Measurements from ENCODE around the gene MTRR.

The MTRR gene

DNA sequence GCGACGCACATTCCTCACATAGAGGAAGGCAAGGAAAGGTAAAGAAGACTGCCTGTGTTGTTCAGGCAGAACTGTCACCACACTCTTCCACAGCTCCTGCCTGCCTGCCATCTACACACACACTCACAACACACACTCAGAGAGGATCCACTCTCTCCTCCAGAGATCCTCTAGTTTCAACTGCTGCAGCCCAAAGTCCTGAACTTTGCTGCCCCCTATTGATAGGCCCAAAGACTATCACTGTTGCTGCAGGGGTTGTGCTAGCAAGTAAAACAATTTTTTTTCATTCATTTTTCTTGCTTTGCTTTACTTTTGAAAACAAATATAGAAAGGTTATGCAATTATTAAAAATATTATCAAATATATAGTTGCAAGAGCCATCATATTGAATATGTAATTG lies 12.1 kb upstream of the MTRR start:
- peak in 31 of 56 donors; percentile 9 to 57 (median 29) for DNase-seq

DNA sequence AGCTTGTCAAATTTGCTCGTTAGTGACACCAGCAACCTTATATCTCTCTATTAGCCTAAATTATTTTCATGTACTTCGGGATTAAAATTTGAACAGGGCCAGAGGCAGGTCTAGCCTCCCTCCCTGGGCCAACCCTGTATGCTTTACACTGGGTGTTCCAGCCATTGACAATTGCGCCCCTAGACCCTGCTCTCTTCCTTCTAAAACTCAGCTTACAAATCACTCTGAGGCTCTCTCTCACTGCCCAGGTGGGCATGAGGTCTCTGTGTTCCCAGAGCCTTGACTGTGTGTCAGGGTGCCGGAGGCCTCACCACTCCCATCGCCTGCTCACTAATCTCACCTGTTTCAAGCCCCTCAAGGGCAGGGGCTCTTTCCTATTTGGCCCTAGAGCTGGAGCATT lies 11.6 kb upstream of the MTRR start:
- DNase-seq, result no peak

DNA sequence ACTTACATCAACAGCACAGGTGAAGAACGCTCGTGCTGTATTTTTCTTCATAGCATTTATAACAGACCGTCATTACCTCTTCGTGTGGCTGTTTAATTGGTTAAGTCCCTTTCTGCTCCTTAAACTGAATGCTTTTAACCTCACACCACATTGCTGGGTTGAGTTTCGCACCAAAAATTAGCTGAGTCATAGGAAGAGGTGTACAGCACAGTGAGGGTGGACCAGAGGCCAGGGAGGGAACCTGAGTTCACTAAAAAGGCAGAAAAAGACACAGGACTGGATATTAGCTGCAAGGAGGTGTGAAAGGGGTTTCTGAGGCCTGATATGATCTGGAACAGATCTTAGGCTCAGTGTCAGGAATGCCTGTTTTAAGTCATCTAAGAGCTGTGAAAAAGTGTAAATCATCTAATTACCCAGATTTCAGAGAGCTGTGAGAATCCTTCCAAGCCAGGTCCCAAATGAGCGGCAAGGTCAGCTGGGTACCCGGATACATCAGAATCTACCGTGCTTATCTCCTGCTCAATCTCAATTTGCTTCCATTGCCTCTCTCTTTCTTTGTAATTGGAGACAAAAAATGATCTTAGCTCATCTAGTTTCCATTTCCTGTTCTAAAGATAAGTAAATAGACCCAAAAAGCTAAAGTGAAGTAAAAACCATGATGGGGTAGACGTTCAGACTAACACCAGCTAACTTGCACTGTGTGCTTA lies 10.9 kb upstream of the MTRR start:
- DNase-seq, result no peak

DNA sequence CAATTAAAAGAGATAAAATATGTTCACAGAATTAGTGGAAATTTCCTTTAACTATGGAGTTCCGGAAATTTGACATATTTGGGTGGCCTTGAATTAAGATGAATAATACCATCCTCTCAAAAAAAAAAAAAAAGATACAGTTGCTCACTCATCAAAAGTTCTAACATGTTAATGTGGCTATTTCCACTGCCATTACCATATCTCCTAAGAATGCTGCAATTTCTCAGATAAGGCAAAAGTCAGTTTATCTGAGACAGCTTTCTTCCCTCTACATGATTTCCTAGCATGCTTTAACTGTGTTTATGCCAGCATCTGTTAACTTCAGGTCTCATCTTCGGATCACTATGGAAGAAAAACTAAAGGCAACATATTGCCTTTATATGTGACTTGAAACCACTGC lies 2.8 kb upstream of the MTRR start:
- DNase-seq, result no peak

DNA sequence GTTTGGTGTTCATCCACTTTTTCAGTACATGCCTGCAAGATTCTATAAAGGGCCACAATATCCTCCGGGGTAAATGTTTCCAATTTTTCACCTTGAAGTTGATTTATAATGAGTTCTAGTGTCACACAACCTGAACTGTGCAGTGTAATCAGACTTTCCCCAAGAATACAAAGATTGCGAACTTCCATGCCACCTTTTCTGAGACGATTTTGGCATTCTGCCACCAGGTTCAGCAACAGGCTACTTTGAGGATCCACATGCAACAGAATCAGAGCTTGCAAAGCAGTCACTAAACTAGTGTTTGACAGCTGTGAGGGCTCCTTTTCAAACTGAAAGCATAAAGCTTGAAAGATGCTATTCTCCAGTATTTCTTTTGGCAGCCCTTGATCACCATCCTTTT lies 1.7 kb upstream of the MTRR start:
- no peak for DNase-seq

DNA sequence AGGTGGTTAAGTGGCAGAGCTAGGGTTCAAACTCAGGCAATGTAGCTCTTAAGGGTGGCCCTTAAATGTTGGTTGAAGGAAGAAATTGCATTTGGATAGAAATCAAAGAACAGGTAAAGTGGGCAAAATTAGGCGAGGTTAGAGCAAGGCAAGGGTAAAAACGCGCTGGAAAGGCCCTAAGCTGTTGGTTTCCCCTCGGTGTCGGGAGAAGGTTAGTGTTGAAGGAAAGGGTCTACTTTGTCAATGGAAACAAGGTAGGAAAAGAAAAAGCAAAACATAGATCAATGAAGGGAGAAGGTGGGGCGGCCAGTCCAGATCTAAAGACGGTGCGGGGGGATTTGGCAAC lies 548 bp upstream of the MTRR start:
- no peak for DNase-seq

DNA sequence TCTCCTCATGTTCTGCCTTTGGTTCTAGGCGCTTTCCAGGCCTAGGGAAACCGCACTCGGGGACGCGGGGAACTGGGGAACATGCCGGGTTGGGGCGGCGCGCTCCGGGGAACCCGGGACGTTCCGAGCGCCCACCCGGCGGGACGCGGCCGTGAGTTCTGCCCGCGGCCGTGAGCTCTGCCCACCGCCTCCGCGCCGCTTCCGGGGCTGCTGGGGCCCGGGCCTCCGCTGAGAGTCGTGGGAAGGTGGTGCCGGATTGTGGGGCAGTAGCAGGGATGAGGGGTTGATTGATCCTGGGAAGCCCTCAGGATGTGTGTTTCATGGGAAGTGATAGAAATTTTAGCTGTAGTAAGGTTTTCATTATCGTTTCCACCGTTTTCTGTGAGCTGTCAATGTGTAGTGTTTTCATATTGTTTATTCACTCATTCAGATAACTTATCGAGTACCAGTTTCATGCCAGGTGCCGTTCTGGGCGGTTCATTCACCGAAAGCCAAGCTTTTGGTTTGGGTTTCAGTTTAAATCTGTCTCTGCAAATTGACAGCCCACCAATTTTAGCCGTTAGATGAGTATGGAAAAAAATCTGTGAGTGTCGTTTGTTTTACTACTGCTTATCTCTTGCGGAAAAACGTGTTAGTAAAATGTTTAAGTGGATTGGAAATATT lies 657 bp downstream of the MTRR start:
- no peak for DNase-seq

DNA sequence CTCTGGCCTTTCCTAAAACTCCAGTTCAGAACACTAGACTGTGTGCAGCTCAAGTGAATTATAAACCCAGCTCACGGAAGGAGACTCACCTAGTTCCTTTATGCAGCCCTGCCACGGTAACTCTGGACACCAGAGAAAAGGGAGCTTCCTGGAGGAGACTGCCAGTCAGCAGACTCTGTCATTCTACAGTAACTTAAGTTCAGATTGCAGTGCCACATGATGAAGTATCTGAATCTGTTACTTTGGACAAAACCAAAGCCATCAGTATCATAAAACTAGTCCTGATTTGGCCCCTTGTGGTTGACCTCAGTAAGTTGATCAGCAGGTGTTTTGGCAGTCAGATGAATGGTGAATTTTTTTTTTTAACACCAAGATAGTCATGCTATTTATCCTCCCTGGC lies 2.7 kb downstream of the MTRR start:
- no peak for DNase-seq

DNA sequence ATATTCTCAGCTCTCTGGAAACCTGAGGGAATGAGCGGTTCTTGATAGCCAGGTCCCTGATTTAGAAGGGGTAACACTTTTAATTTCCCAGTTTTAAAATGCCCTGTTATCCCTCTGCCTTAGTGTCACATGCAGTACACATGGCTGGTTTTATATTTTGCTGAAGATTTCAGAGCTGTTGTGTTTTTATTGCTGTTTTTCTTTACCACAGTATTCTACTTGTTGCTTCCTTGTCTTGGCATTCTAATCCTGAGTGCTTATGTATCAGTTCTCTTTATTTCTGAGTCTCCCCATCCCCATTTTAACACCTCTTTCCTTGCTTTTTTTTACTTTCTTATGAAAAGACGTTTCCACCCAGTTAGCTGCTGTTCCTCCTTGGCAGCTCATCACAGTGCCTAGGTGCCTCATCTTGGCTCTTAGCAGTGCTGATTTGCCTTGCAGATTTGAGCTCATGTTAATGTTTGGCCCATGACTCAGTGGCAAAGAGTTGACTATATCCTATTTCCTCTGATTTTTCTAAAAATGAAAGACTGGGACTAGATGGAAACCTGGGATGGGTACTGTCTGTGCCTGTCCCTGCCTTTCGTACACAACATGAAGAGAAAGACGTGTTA lies 3.7 kb downstream of the MTRR start:
- peak in 6 of 56 donors; percentile 36 to 54 (median 42) for DNase-seq

DNA sequence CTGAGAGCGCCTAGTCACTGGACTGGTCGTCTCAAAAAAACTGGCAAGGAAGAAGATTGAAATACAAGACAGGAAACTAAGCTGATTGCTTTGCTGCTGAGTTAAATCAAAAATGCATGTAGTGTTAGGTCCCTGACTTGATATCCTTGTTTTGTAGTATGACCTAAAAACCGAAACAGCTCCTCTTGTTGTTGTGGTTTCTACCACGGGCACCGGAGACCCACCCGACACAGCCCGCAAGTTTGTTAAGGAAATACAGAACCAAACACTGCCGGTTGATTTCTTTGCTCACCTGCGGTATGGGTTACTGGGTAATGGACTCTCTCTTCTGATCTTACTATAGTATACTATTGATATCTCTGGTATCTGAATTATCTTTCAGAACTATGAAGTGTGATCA lies 4.3 kb downstream of the MTRR start:
- DNase-seq, result no peak

DNA sequence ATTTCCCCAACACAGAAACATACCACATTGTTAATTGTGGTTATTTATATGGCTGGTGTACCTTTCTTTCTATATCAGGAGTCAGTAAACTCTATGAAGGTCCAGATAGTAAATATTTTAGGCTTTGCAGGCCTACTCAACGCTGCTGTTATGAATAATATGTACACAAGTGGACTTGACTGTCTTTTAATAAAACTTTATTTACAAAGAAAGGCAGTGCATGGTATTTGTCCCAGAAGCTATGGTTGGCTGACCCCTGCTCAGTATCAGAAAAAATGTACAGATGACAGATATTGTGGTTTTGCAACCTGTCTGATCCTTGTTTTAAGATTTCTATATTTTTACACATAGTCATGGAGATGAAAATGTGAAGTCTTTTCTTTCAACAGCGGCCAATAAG lies 5.7 kb downstream of the MTRR start:
- DNase-seq, result no peak

DNA sequence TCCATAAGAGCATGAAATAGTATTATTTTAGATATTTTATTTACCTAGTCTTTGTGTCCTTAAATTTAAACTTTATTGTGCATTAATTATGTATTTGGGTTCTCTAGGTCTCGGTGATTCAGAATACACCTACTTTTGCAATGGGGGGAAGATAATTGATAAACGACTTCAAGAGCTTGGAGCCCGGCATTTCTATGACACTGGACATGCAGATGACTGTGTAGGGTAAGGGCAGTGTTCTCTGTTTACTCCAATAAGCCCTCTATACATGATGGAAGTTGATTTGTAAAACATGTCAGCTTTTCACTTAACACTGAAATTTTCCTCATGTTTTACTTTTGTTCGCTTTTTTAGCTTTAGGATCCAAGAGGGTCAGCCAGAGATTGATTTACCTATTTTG lies 6.2 kb downstream of the MTRR start:
- DNase-seq, result no peak

DNA sequence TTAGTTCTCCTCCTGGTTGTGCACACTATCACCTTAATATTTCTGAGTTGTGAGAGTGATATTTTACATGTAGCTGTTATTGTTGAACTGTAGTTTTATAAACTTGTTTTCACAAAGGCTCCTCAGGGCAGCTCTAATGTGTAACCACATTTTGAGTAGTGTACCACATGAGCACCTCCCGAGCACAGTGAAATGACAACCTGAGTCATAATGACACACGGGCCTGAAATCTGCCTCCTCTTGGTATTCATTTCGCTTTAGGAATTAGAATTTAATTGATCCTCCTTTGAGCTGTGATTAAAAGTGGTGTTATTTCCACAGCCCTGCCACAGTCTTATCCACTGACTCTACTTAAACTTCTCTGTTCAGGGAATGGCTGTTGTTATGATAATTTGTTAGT lies 7.9 kb downstream of the MTRR start:
- DNase-seq, result peak in 9 of 56 donors; percentile 14 to 48 (median 30)

DNA sequence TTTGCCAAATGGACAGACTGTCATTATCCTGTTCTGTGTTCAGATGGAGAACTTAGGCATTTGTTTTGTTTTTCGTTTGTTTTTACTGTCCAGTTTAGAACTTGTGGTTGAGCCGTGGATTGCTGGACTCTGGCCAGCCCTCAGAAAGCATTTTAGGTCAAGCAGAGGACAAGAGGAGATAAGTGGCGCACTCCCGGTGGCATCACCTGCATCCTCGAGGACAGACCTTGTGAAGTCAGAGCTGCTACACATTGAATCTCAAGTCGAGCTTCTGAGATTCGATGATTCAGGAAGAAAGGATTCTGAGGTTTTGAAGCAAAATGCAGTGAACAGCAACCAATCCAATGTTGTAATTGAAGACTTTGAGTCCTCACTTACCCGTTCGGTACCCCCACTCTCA lies 8.9 kb downstream of the MTRR start:
- DNase-seq, result no peak

DNA sequence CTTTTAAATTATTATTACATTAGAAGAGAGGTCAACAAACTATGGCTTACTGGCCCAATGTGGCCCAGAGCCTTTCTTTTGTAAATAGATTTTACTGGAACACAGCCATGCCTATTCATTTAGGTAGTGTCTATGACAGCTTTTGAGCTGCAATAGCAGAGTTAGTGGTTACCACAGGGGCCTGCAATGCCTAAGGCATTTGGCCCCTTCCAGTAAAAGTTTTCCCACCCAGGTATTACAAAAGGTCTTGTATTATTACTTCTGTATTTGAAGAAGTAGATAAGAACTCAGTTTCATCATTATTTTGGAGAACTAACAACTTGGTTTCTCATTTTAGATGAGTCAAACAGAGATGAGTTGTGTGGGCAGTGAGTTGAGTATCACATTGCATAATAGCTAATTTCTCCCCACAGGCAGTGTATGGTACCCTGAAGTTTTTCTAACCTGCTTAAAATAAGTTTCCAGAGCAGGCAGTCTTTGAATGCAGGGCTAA lies 9.5 kb downstream of the MTRR start:
- DNase-seq, result peak in 1 of 56 donors; percentile 26

DNA sequence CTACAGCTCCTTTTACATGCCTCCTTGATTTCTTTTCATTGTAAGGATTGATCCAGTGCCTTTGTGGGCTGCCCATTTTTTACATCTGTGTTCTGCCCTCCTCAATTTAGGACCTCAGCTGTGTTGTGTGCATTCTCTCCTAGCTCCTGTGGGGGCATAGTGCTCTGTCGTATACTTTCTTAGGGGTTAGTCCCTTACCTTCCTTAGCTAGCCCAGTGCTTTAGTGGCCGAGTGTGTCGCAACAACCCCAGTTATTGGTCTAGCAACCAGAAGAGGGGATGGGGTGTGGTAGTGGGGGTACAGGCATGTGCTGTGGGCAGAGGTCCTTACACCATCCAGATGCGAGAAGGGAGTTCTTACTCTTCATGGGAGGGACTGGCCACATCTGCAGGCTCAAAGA lies 12.1 kb downstream of the MTRR start:
- DNase-seq, result no peak

DNA sequence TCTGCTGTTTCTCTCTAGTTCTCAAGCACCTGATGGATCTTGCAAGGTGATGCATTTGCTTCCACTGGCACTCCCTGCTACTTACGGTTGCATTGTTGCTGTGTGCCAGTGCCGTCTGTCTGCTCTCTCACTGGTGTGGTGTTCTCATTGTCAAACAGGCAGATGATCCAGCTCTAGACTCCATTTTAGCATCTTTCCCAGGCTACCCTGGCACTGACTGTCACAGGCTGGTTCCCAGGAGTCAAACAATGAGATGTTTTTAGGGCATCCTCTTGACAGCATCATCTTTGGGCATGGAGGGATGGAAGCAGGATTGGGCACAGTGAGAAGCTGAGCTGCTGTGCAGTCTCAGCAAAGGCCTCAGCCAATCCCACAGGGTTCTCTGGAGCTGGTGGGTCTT lies 12.9 kb downstream of the MTRR start:
- DNase-seq, result peak in 39 of 56 donors; percentile 15 to 80 (median 50)

DNA sequence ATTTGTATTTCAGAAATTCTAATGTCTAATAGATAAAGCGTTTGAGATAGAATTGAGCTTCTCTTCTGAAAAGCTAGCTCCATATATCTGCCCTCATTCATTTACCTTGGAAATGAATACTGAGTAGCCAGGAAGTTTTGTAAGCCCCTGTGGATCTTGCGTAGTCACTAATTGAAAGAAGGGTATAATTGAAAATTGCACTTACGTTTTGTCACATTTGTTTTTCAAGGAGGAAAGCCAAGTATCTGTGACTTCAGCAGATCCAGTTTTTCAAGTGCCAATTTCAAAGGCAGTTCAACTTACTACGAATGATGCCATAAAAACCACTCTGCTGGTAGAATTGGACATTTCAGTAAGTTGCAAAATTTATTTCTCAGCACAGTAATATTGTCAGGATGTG lies 14.0 kb downstream of the MTRR start:
- no peak for DNase-seq

DNA sequence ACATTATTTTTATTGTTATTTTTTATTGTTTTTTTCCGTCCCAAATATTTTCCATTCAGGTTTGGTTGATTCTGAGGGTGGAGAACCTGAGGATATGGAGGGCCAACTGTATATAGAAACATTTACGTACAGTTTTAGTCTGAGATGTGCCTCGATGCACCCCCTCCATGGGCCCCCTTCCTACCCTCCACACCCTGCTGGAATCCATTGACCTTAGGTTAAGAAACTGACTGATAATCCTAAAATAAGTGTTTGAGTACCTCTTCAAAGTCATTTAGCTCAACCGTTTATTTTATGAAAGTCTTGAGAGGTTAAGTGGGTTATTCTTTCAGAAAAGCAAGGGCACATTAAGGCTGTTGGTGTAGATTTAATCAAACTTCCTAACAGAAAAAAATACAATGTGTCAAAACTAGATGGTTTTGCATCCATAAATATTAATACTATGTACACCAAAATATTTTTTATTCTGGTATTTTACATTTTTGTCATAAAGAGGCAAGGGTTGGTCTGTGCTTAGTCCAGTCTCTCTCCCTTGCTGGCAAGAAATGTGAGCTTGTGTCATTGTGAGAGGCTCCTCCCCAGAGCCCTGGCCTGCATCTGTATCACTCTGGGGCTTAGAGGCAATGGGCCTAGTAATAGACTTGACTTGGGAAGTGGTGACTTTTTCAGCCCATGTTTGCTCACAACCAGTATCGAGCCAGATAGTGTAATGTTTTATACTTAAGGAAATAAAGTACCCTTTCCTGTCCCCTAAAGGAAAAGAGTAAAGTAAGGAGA lies 15.7 kb downstream of the MTRR start:
- peak in 27 of 56 donors; percentile 6 to 67 (median 39) for DNase-seq

DNA sequence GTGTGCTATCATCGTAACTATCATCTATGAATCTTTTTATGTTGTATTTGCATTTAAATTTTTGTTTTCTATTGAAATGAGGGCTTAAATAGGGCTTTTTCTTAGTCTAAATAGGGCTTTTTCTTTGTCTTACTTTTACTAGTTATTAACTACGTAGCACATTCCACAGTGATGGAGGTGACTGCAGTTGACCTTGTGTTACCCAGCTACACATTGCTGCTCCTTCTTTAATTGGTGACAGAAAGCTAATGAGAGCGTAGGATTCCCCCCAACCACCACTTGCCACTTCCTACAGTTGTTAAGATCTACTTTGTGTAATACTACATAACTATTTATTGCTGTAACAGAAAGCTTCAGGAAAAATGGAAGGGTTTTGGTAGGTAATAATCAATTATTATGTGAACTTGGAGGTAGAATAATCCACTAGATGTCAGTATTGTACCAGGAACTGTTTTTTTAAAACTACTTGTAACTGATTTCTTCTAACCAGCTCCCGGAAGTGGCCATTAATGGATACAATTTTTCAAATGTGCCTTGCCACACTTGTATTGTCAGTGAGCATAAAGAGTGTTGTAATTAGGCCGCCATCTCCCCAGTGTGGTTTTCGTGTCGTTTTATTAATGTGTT lies 18.0 kb downstream of the MTRR start:
- no peak for DNase-seq

DNA sequence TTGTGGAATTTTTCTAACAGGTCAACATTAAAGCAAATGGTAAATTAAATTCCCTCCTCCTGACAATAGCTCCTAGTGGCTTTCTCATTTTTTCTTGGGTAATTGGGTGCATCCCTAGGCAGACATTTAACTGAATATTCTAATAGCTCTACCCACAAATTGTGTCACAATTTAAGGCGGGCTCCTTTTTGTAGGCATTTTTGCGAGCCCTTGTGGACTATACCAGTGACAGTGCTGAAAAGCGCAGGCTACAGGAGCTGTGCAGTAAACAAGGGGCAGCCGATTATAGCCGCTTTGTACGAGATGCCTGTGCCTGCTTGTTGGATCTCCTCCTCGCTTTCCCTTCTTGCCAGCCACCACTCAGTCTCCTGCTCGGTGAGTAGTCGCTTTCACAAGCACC lies 20.0 kb downstream of the MTRR start:
- DNase-seq, result no peak

DNA sequence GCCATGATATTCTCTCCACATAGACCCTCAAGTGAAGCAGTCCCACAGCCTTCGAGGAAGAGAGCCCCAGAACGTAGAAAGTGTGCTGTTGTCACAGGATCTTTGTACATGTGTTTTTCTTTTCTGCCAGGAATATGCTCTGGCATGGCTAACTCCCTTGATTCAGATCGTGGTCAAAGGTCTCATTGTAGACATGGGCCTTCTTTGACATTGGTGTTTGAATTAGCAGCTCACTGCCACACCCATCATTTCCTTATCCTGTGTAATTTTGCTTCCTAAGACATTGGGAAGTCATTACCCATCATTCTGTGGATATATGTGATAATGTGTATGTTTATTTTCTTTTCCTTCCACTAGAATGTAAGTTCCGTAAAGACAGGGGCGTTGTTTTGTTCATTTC lies 25.5 kb downstream of the MTRR start:
- DNase-seq, result no peak
